Type B pancreatic cell (in vitro differentiated cells): ENCODE measurements around the gene TRIM3. TPM values are rescaled to one million over a fixed set of nuclear protein-coding genes. Genes with fewer than 3 reads are reported as not detected.

Experiments
- DNase-seq: peaks from one replicate; pipeline ENCODE4 v3.0.0; 2021; ENCODE audit warnings: mixed read lengths; ENCODE audit not compliant: unreplicated experiment; ENCODE audit errors: extremely low spot score
- H3K27ac Mint-ChIP-seq: 2 replicates; pipeline ENCODE4 v1.8.0; 2021; ENCODE audit warnings: mild to moderate bottlenecking, mixed read lengths
- H3K27me3 Mint-ChIP-seq: 2 replicates; pipeline ENCODE4 v1.8.0; 2021; ENCODE audit warnings: mixed read lengths
- H3K36me3 Mint-ChIP-seq: 2 replicates; pipeline ENCODE4 v1.8.0; 2021; ENCODE audit warnings: mixed read lengths
- H3K4me1 Mint-ChIP-seq: one replicate; pipeline ENCODE4 v1.8.0; 2021; ENCODE audit warnings: mixed read lengths; ENCODE audit not compliant: unreplicated experiment
- H3K4me3 Mint-ChIP-seq: 2 replicates; pipeline ENCODE4 v1.8.0; 2021; ENCODE audit warnings: mild to moderate bottlenecking, mixed read lengths
- H3K9me3 Mint-ChIP-seq: 2 replicates; pipeline ENCODE4 v1.8.0; 2021; ENCODE audit warnings: mixed read lengths
- CTCF ChIP-seq: fragments of 200-600 bp; sonication (generic); conservative IDR thresholded peaks from 2 replicates; pipeline ENCODE4 v1.5.0; 2021; ENCODE audit warnings: antibody characterized with exemption, mild to moderate bottlenecking
- total RNA-seq: library from RNA; stranded (reverse); gene quantifications from 2 replicates; pipeline ENCODE4 v1.2.1, GENCODE V29; 2021; ENCODE audit warnings: low replicate concordance

TRIM3 gene
- total RNA-seq, 1 donor from 2014 or later = 22.9 TPM

GRCh38 chr11:6442441-6442840 lies 31.3 kb downstream of the TRIM3 start:
- H3K9me3 Mint-ChIP-seq = no peaks in the 10 kb centered on the region
- DNase-seq = no peak
- no peak overlapping the region for H3K27ac Mint-ChIP-seq
- no peaks in the 10 kb centered on the region for H3K4me1 Mint-ChIP-seq
- H3K27me3 Mint-ChIP-seq = no peaks in the 10 kb centered on the region
- TF ChIP-seq CTCF = no peak
- H3K36me3 Mint-ChIP-seq = no peaks in the 10 kb centered on the region
- H3K4me3 Mint-ChIP-seq = no peak overlapping the region

GRCh38 chr11:6440906-6441358 lies 32.8 kb downstream of the TRIM3 start, which contains the start of gene HPX:
Gene HPX, minus strand, starts transcription at chr11:6440987. Its CDS starts 24 bp downstream, at chr11:6440963.
- Mint-ChIP-seq H3K36me3 (no peaks in the 10 kb centered on the region), H3K27ac (no peak within 1 kb of the TSS), H3K9me3 (no peaks in the 10 kb centered on the region), H3K4me1 (no peaks in the 10 kb centered on the region), H3K27me3 (no peaks in the 10 kb centered on the region), H3K4me3 (no peak within 1 kb of the TSS)
- no peak for DNase-seq
- TF ChIP-seq CTCF = no peak

GRCh38 chr11:6438979-6439571 lies 34.7 kb downstream of the TRIM3 start:
- no peak for DNase-seq
- H3K4me3 Mint-ChIP-seq = no peak overlapping the region
- TF ChIP-seq CTCF = peak; percentile 75
- no peak overlapping the region for H3K27ac Mint-ChIP-seq
- H3K9me3 Mint-ChIP-seq = no peaks in the 10 kb centered on the region
- H3K27me3 Mint-ChIP-seq = no peaks in the 10 kb centered on the region
- H3K36me3 Mint-ChIP-seq = no peaks in the 10 kb centered on the region
- H3K4me1 Mint-ChIP-seq = no peaks in the 10 kb centered on the region

- H3K27me3 Mint-ChIP-seq = no peaks in the 10 kb centered on the region
These were observed 35.7 kb downstream of the TRIM3 start for GRCh38 chr11:6437993-6438392.

GRCh38 chr11:6437423-6437822 lies 36.3 kb downstream of the TRIM3 start:
- TF ChIP-seq CTCF = no peak

More at GRCh38 chr11:6437993-6438392, 35.7 kb downstream of the TRIM3 start:
- no peak overlapping the region for H3K4me3 Mint-ChIP-seq
- no peaks in the 10 kb centered on the region for H3K9me3 Mint-ChIP-seq
- no peak for TF ChIP-seq CTCF
- DNase-seq = no peak
- no peaks in the 10 kb centered on the region for H3K36me3 Mint-ChIP-seq
- H3K27ac Mint-ChIP-seq = no peak overlapping the region
- no peaks in the 10 kb centered on the region for H3K4me1 Mint-ChIP-seq

More at GRCh38 chr11:6437423-6437822, 36.3 kb downstream of the TRIM3 start:
- no peaks in the 10 kb centered on the region for H3K36me3 Mint-ChIP-seq
- no peaks in the 10 kb centered on the region for H3K9me3 Mint-ChIP-seq
- no peaks in the 10 kb centered on the region for H3K4me1 Mint-ChIP-seq
- H3K4me3 Mint-ChIP-seq = no peak overlapping the region
- no peak for DNase-seq
- no peak overlapping the region for H3K27ac Mint-ChIP-seq
- H3K27me3 Mint-ChIP-seq = no peaks in the 10 kb centered on the region
